ENCODE measurements around the gene TTC17. TPM values are rescaled to one million over a fixed set of nuclear protein-coding genes. Genes with fewer than 3 reads are reported as not detected.
"Not testable (repeated sequence)": the region's sequence is repeated elsewhere in the genome, so short reads cannot be mapped to it uniquely, and the experiment has no call there.

The TTC17 gene
- total RNA-seq, 1 experiment from 2014 or later: 40.2 TPM

GRCh38 chr11:43381802-43382201 is 23.1 kb downstream of the TTC17 start:
- in situ Hi-C loops (cut with HindIII; ENCODE audit: low sequenced_read_pairs): no loop called here
- DNase-seq (ENCODE audit: low spot score): no peak

DNA sequence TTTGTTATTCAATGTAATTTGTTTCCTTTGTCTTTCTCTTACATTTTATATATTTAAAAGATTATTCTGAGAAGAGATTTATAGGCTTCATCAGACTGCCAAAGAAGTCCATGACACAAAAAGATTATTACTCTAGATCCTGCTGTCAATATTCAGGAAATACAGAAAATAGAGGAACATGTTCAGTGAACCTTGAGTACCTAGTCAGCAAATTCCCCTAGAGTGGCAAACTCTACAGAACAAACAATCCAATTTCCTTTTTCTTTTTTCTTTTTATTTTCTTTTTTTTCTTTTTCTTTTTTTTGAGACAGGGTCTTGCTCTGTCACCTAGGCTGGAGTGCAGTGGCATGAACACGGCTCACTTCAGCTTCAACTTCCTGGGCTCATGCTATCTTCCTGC is 23.9 kb downstream of the TTC17 start:
- no peak for DNase-seq (ENCODE audit: low spot score)
- in situ Hi-C loops (cut with HindIII; ENCODE audit: low sequenced_read_pairs): no loop called here

- DNase-seq (ENCODE audit: low spot score): no peak
- in situ Hi-C loops (cut with HindIII; ENCODE audit: low sequenced_read_pairs): no loop called here
Measured at GRCh38 chr11:43384393-43384792, 25.7 kb downstream of the TTC17 start.

DNA sequence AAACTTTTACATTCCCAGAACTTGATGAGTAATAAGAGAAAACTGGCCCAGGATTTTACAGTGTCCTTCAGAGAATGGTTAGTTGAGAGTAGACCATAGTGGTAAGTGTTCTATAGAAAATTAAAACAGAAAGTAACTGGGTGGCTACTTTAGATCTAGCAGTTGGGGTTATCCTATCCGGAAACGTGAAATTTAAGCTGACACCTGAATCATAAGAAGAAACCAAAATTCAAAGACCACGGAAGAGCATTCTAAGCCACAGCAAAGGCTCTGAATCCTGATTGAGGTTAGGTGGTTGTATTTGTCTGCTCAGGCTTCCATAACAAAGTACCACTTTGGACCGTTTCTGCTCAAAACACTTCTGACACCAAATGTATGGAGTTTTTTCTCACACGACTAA is 34.0 kb downstream of the TTC17 start:
- no peak for DNase-seq (ENCODE audit: low spot score)
- in situ Hi-C loops (cut with HindIII; ENCODE audit: low sequenced_read_pairs): no loop called here

- in situ Hi-C loops (cut with HindIII; ENCODE audit: low sequenced_read_pairs): no loop called here
- peak; percentile 60 for DNase-seq (ENCODE audit: low spot score)
Measured at GRCh38 chr11:43393765-43394355, 35.1 kb downstream of the TTC17 start.

DNA sequence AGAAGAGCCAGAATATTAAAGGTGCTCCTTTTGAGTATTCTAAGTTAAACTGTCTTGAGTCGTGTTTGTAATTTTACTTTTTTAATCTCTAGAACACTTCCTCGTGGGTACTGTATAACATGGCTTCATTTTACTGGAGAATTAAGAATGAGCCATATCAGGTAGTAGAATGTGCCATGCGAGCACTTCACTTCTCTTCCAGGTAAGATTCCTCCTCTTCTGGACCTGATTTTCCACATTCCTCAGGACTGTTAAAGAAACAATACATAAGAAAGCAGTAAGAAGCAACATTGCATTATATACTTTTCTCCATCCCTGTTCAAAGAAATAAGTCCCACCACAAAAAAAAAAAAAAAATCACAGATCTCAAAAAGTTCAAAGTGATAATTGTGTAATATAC is 37.9 kb downstream of the TTC17 start:
- DNase-seq (ENCODE audit: low spot score): no peak
- in situ Hi-C loops (cut with HindIII; ENCODE audit: low sequenced_read_pairs): no loop called here

- in situ Hi-C loops (cut with HindIII; ENCODE audit: low sequenced_read_pairs): no loop called here
- DNase-seq (ENCODE audit: low spot score): no peak
Measured at GRCh38 chr11:43397251-43397650, 38.5 kb downstream of the TTC17 start.

DNA sequence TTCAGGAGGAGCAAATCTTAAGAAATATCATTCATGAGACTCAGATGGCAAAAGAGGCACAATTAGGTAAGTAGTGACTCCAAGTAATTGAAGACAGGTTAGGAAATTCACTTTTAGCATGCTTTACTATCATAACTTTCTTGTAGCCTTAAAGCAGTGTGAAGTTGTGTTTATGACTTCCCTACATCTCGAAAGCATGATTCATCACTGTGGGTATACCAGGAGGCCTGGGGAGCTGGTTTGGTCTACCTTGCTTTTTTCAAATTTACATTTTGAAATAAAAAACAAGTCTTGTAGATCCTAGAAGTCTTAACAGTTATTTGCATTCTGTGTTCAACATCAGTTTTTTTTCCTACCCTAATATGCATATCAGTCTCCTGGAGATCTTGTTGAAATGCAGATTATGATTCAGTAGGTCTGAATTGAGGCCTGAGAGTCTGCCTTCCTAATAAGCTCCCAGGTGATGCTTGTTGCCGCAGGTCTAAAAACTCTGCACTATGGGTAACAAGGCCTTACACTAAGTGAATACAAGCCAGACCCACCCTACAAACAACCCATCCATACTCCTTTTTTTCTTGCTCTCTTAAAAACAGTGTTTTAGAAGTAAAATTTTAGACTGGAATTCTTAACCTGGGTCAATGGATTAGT is 41.4 kb downstream of the TTC17 start:
- no peak for DNase-seq (ENCODE audit: low spot score)
- in situ Hi-C loops (cut with HindIII; ENCODE audit: low sequenced_read_pairs): no loop called here

GRCh38 chr11:43401252-43401651 is 42.5 kb downstream of the TTC17 start:
- no peak for DNase-seq (ENCODE audit: low spot score)
- in situ Hi-C loops (cut with HindIII; ENCODE audit: low sequenced_read_pairs): no loop called here

- DNase-seq (ENCODE audit: low spot score); in situ Hi-C loops (cut with HindIII; ENCODE audit: low sequenced_read_pairs): not testable (repeated sequence)
Measured at GRCh38 chr11:43401811-43402210, 43.1 kb downstream of the TTC17 start.

DNA sequence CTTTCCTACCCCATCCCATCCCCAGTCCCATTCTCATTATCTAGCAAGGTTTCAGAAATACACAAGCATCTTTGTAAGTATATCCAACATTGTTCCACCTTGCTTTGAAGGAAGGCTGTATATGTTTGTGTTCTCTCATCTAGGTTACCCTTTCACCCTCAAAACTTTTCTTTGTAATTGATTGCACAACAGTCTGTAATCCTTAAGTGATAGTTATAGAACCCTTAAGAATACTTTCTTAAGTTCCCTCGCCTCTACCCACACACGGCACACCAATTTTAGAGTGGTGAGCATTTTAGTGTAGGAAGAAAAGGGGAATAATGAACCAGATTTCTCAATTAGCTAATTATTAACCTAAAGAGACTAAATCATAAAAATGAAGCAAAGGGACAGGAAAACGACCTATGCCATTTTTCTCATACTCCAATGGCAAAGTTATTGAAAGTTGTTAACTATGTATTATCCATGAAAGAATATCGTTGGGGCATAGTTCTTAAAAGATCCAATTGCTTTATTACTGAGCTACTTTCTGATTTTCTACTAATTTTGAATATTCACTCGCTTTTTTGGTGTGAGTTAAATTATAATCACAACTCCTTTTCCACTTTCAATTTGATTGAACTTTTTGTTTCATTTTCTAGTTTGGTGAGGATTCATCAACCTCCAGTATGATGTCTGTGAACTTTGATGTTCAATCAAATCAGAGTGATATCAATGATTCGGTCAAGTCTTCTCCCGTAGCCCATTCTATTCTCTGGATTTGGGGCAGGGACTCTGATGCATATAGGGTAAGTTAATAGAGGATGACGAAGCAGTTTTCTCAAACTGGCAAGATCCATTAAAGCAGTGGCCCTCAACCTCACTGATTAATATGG is 44.9 kb downstream of the TTC17 start:
- no peak for DNase-seq (ENCODE audit: low spot score)
- in situ Hi-C loops (cut with HindIII; ENCODE audit: low sequenced_read_pairs): no loop called here

DNA sequence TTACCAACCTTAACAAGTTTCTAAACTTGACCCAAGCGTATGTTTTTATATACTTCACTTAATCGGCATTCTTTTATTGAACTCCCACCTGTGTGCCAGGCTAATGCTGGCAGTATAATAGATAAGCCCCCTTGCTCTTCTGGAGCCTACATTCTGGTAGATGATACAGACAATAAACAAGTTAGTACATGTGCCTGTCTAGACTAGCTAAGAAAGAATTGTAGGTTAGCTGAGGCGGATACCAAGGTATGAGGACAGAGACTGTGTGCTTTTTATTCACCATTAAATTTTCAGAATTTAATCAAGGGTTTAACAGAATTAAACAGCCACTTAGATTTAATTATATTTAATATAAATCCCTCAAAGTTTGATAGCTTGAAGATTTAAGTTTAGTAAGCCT is 45.7 kb downstream of the TTC17 start:
- in situ Hi-C loops (cut with HindIII; ENCODE audit: low sequenced_read_pairs): no loop called here
- no peak for DNase-seq (ENCODE audit: low spot score)

- in situ Hi-C loops (cut with HindIII; ENCODE audit: low sequenced_read_pairs): no loop called here
- DNase-seq (ENCODE audit: low spot score): no peak
Measured at GRCh38 chr11:43404836-43405479, 46.2 kb downstream of the TTC17 start.

GRCh38 chr11:43408277-43408676 is 49.6 kb downstream of the TTC17 start:
- no peak for DNase-seq (ENCODE audit: low spot score)
- in situ Hi-C loops (cut with HindIII; ENCODE audit: low sequenced_read_pairs): no loop called here

GRCh38 chr11:43410394-43410793 is 51.7 kb downstream of the TTC17 start:
- no peak for DNase-seq (ENCODE audit: low spot score)
- in situ Hi-C loops (cut with HindIII; ENCODE audit: low sequenced_read_pairs): no loop called here

- DNase-seq (ENCODE audit: low spot score): no peak
- in situ Hi-C loops (cut with HindIII; ENCODE audit: low sequenced_read_pairs): no loop called here
Measured at GRCh38 chr11:43418197-43418596, 59.5 kb downstream of the TTC17 start.

DNA sequence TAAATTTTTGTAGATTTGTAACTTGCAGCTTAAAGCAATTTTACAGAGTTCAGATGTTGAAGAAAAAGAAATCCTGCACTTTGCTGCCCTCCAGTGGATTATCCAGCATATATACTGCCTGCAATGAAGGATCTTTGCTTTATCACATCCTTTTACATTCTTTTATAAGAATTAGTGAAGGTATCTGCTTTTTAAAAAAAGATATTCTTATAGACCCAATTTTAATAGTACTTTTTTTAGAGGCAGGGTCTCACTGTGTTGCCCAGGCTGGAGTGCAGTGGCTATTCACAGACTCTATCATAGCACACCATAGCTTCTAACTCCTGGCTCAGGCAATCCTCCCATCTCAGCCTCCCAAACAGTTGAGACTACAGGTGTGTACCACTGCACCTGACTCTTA is 60.7 kb downstream of the TTC17 start:
- peak; percentile 48 for DNase-seq (ENCODE audit: low spot score)

DNA sequence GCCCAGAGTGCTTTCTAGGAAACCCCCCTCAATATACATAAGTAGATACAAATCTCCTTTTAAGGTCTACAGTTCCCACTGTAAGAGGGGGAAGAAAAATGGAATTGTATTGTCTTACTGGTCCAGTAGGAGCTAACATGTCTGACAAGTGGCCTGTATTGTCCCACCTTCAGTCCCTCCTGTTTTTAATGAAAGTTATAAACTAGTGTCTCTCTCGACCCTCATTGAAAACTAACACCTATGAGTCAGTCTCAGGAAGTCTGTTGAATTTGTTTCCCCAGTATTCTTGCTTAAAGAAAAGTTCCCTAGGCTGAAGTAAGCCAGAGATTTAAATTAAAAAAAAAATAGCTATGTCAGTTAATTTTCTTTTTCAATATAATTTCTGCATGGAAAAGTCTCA is 69.3 kb downstream of the TTC17 start:
- in situ Hi-C loops (cut with HindIII; ENCODE audit: low sequenced_read_pairs): no loop called here
- no peak for DNase-seq (ENCODE audit: low spot score)

More for the DNA sequence above, 60.7 kb downstream of the TTC17 start:
- in situ Hi-C loops (cut with HindIII; ENCODE audit: low sequenced_read_pairs): no loop called here

- DNase-seq (ENCODE audit: low spot score); in situ Hi-C loops (cut with HindIII; ENCODE audit: low sequenced_read_pairs): not testable (repeated sequence)
Measured at GRCh38 chr11:43430916-43431315, 72.2 kb downstream of the TTC17 start.

- no peak for DNase-seq (ENCODE audit: low spot score)
- in situ Hi-C loops (cut with HindIII; ENCODE audit: low sequenced_read_pairs): no loop called here
Measured at GRCh38 chr11:43434893-43435292, 76.2 kb downstream of the TTC17 start.
